GM12878 (cell line): ENCODE measurements around the gene PPP2R5B.

Experiments used
- BACH1 ChIP-seq: fragments of 450-650 bp; IDR thresholded peaks from 2 replicates; pipeline ENCODE4 v1.6.1; 2017; ENCODE audit warnings: mild to moderate bottlenecking, borderline replicate concordance
- CEBPB ChIP-seq, 2 experiments: fragments of 150-350 bp in 1 of 2; IDR thresholded peaks; 2 replicates each; pipeline ENCODE4 v1.6.1; 2012 to 2014; ENCODE audit warnings: low read depth in 2 of 2, low read length in 2 of 2, borderline replicate concordance in 1 of 2, inconsistent platforms in 1 of 2
- NR2C2 ChIP-seq: IDR thresholded peaks from 2 replicates; pipeline ENCODE4 v1.6.1; 2011; ENCODE audit warnings: borderline replicate concordance, low read depth; ENCODE audit not compliant: control insufficient read depth, insufficient read length
- TF ChIP-seq, protein P1 (sequence below), 3 experiments: IDR thresholded peaks in 2 of 3; conservative IDR thresholded peaks in 1 of 3; 2 replicates each; pipeline ENCODE4 v1.5.1; 2011; ENCODE audit warnings: low read depth in 3 of 3, low read length in 3 of 3, mild to moderate bottlenecking in 3 of 3, control low read depth in 2 of 3, moderate library complexity in 2 of 3, inconsistent platforms in 1 of 3, mixed read lengths in 1 of 3; ENCODE audit not compliant: control insufficient read depth in 2 of 3, insufficient read depth in 1 of 3; ENCODE audit errors: extremely low read depth in 1 of 3
- TF ChIP-seq, protein P2 (sequence below): IDR thresholded peaks from 2 replicates; pipeline ENCODE4 v1.6.1; 2012; ENCODE audit warnings: low read depth, low read length, improper control_type of control experiment

DNA sequence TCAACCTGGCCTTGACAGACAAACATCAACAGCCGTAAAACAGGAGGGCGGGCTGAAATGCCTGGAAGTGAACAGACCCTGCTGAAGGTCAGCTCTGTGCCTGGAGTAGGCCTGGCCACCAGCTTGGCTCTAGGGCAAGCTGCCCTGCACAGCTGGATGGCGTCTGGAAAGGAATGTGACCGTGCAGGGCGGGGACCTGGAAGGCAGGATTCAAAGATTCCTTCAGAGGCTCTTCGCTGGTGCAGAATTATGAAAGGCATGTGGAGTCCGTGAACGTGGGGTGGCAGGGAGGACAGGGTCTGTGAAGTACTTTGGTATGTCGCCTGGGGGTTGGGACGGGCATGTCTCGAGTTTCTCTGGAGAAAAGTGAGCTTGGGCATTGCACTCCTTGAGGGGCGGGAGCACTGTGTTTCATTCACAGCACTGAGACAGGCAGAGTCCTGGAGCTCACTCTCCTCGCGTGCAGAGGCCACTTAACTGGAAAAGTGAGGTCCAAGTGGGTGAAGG is 47.6 kb upstream of the PPP2R5B start:
- TF ChIP-seq NR2C2 (no peak), CEBPB (IDR thresholded peaks at IDR 0.05; ENCODE audit: borderline replicate concordance in 1 of 2, low read depth in 2 of 2, low read length in 2 of 2) (no peak), BACH1 (no peak)
- TF ChIP-seq, protein P1, sequence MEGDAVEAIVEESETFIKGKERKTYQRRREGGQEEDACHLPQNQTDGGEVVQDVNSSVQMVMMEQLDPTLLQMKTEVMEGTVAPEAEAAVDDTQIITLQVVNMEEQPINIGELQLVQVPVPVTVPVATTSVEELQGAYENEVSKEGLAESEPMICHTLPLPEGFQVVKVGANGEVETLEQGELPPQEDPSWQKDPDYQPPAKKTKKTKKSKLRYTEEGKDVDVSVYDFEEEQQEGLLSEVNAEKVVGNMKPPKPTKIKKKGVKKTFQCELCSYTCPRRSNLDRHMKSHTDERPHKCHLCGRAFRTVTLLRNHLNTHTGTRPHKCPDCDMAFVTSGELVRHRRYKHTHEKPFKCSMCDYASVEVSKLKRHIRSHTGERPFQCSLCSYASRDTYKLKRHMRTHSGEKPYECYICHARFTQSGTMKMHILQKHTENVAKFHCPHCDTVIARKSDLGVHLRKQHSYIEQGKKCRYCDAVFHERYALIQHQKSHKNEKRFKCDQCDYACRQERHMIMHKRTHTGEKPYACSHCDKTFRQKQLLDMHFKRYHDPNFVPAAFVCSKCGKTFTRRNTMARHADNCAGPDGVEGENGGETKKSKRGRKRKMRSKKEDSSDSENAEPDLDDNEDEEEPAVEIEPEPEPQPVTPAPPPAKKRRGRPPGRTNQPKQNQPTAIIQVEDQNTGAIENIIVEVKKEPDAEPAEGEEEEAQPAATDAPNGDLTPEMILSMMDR (IDR thresholded peaks at IDR 0.05 in 2 of 3, conservative IDR thresholded peaks at IDR 0.05 in 1 of 3; ENCODE audit: control insufficient read depth in 2 of 3, extremely low read depth in 1 of 3, insufficient read depth in 1 of 3, low read depth in 3 of 3, low read length in 3 of 3) = no peak
- TF ChIP-seq, protein P2, sequence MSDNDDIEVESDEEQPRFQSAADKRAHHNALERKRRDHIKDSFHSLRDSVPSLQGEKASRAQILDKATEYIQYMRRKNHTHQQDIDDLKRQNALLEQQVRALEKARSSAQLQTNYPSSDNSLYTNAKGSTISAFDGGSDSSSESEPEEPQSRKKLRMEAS = no peak
